SU-DHL-6 (cell line): Measurements from ENCODE around the gene TMPRSS11A.

Experiments used
- H2AFZ ChIP-seq: fragments of 200-600 bp; sonication (generic); 2 replicates; pipeline ENCODE4 v1.6.1; 2014; ENCODE audit warnings: low read depth, mild to moderate bottlenecking, moderate library complexity, mixed read lengths, antibody characterized with exemption, low read length; ENCODE audit not compliant: severe bottlenecking
- H3F3A ChIP-seq: fragments of 200-600 bp; shearing (Covaris generic); 2 replicates; pipeline ENCODE4 v1.6.0; 2016; ENCODE audit warnings: antibody characterized with exemption, mild to moderate bottlenecking; ENCODE audit not compliant: insufficient read depth
- H3K27ac ChIP-seq: fragments of 200-600 bp; sonication (generic); 2 replicates; pipeline ENCODE4 v1.5.1; 2016; ENCODE audit warnings: low read depth, mild to moderate bottlenecking, low read length, moderate library complexity, mixed read lengths
- H3K27me3 ChIP-seq: fragments of 200-600 bp; sonication (generic), shearing (Covaris generic); 2 replicates; pipeline ENCODE4 v1.6.0; 2014; ENCODE audit warnings: mild to moderate bottlenecking, low read length
- H3K36me3 ChIP-seq: fragments of 200-600 bp; sonication (generic); 2 replicates; pipeline ENCODE4 v1.6.1; 2014; ENCODE audit warnings: mild to moderate bottlenecking, low read length, mixed read lengths
- H3K4me2 ChIP-seq: fragments of 300-600, 200-600 bp; shearing (Covaris generic), sonication (generic); 2 replicates; pipeline ENCODE4 v1.6.0; 2014; ENCODE audit warnings: low read length, low read depth, mild to moderate bottlenecking; ENCODE audit not compliant: poor library complexity, severe bottlenecking
- H3K4me3 ChIP-seq: fragments of 200-600 bp; sonication (generic); 2 replicates; pipeline ENCODE4 v1.5.1; 2014; ENCODE audit warnings: antibody characterized with exemption, low read length, mild to moderate bottlenecking, mixed read lengths; ENCODE audit not compliant: insufficient read depth, poor library complexity, severe bottlenecking
- H3K79me2 ChIP-seq: fragments of 200-600 bp; sonication (generic); 2 replicates; pipeline ENCODE4 v1.6.1; 2014; ENCODE audit warnings: mild to moderate bottlenecking, low read length, moderate library complexity; ENCODE audit not compliant: insufficient read depth
- H3K9ac ChIP-seq: fragments of 200-600 bp; sonication (generic); 2 replicates; pipeline ENCODE4 v1.7.0; 2014; ENCODE audit warnings: mild to moderate bottlenecking, low read length
- H3K9me2 ChIP-seq: fragments of 200-600 bp; sonication (generic); replicated peaks from 2 replicates; pipeline ENCODE4 v1.6.1; 2014; ENCODE audit warnings: low read length; ENCODE audit not compliant: insufficient read depth
- H3K9me3 ChIP-seq: fragments of 200-600 bp; sonication (generic); 2 replicates; pipeline ENCODE4 v1.6.1; 2014; ENCODE audit warnings: low read length, mixed read lengths; ENCODE audit not compliant: insufficient read depth
- H4K20me1 ChIP-seq: fragments of 200-600 bp; sonication (generic); 2 replicates; pipeline ENCODE4 v1.6.1; 2014; ENCODE audit warnings: low read depth, mild to moderate bottlenecking, antibody characterized with exemption, low read length, moderate library complexity, mixed read lengths
- EZH2phosphoT487 ChIP-seq: fragments of 200-600 bp; sonication (generic), shearing (Covaris generic); conservative IDR thresholded peaks from 2 replicates; pipeline ENCODE4 v1.6.1; 2018; ENCODE audit warnings: mild to moderate bottlenecking, antibody characterized with exemption, low read length, moderate library complexity, mixed read lengths
- TF ChIP-seq, protein P1 (sequence below): fragments of 200-600 bp; sonication (generic); IDR thresholded peaks from one replicate; pipeline ENCODE4 v1.5.1; 2017; ENCODE audit warnings: antibody characterized with exemption, mild to moderate bottlenecking, low read length, moderate library complexity; ENCODE audit not compliant: insufficient read depth, poor library complexity, severe bottlenecking

TMPRSS11A gene

DNA sequence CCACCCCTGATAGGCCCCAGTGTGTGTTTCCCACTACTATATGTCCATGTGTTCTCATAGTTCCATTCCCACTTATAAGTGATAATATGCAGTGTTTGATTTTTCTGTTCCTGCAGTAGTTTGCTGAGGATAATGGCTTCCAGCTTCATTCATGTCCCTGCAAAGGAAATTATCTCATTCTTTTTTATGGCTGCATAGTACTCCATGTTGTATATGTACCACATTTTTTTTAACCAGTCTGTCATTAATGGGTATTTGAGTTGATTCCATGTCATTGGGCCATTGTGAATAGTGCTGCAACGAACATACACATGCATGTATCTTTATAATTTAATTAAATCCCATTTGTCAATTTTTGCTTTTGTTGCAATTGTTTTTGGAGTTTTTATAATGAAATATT is 10.3 kb upstream of the TMPRSS11A start:
- no peaks in the 10 kb centered on the region for H3F3A ChIP-seq
- no peaks in the 10 kb centered on the region for H3K9me3 ChIP-seq
- no peak overlapping the region for H2AFZ ChIP-seq
- no peak overlapping the region for H3K27ac ChIP-seq
- H3K79me2 ChIP-seq: no peaks in the 10 kb centered on the region
- no peak overlapping the region for H3K9ac ChIP-seq
- no peaks in the 10 kb centered on the region for H4K20me1 ChIP-seq
- H3K9me2 ChIP-seq: no peaks in the 10 kb centered on the region
- H3K36me3 ChIP-seq: no peaks in the 10 kb centered on the region
- H3K27me3 ChIP-seq: no peaks in the 10 kb centered on the region
- no peak for TF ChIP-seq EZH2phosphoT487
- TF ChIP-seq, protein P1, sequence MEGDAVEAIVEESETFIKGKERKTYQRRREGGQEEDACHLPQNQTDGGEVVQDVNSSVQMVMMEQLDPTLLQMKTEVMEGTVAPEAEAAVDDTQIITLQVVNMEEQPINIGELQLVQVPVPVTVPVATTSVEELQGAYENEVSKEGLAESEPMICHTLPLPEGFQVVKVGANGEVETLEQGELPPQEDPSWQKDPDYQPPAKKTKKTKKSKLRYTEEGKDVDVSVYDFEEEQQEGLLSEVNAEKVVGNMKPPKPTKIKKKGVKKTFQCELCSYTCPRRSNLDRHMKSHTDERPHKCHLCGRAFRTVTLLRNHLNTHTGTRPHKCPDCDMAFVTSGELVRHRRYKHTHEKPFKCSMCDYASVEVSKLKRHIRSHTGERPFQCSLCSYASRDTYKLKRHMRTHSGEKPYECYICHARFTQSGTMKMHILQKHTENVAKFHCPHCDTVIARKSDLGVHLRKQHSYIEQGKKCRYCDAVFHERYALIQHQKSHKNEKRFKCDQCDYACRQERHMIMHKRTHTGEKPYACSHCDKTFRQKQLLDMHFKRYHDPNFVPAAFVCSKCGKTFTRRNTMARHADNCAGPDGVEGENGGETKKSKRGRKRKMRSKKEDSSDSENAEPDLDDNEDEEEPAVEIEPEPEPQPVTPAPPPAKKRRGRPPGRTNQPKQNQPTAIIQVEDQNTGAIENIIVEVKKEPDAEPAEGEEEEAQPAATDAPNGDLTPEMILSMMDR: no peak
- H3K4me3 ChIP-seq: no peak overlapping the region
- H3K4me2 ChIP-seq: no peak overlapping the region

DNA sequence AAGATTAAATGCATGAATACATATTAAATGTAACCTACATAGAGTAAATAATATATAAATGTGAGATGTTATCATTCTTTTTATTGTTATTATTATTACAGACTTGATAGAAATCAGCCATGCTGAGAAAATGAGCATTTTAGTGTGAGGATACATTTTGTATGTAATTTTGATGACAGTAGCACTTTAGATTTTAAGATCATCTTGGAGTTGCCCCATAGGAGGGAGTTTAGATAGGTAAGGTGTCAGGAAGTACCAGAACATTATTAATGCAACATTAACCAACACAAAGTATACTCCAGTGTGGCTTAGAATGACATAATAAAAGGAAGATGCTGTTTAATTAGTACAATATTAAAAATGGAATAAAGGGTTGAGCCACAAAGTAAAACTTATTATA is 8.4 kb downstream of the TMPRSS11A start:
- no peak overlapping the region for H3K27ac ChIP-seq
- no peak for TF ChIP-seq EZH2phosphoT487
- TF ChIP-seq, protein P1: no peak
- no peaks in the 10 kb centered on the region for H3K9me2 ChIP-seq
- no peaks in the 10 kb centered on the region for H4K20me1 ChIP-seq
- no peaks in the 10 kb centered on the region for H3F3A ChIP-seq
- no peaks in the 10 kb centered on the region for H3K79me2 ChIP-seq
- H3K4me3 ChIP-seq: no peak overlapping the region
- H3K27me3 ChIP-seq: no peaks in the 10 kb centered on the region
- H2AFZ ChIP-seq: no peak overlapping the region
- H3K36me3 ChIP-seq: no peaks in the 10 kb centered on the region
- no peaks in the 10 kb centered on the region for H3K9me3 ChIP-seq
- H3K9ac ChIP-seq: no peak overlapping the region
- H3K4me2 ChIP-seq: no peak overlapping the region

DNA sequence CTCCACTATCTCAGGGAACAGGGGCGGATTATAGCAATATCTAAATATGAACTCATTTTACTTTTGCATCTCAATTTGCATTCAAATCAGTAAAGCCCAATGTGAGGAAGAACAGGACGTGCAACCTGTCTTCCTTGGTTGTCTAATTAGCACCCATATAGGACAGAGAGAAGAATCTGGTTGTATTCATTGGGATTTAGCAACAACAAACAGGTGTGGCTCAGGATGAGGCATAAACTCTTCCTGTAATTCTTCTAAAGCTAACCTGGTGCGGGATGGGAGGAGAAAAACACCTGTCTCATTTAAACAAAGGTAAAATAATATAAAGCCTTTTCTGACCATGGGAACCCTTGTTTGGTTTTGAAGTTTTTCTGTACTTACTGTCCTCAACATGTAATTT is 22.2 kb downstream of the TMPRSS11A start:
- Histone ChIP-seq H3K9me3 (no peaks in the 10 kb centered on the region), H3K9ac (no peak overlapping the region), H3K4me2 (no peak overlapping the region), H3K27ac (no peak overlapping the region), H3K4me3 (no peak overlapping the region), H3K36me3 (no peaks in the 10 kb centered on the region), H2AFZ (no peak overlapping the region), H4K20me1 (no peaks in the 10 kb centered on the region), H3K79me2 (no peaks in the 10 kb centered on the region), H3F3A (no peaks in the 10 kb centered on the region), H3K9me2 (no peaks in the 10 kb centered on the region), H3K27me3 (no peaks in the 10 kb centered on the region)
- no peak for TF ChIP-seq EZH2phosphoT487
- TF ChIP-seq, protein P1: no peak
